Central memory CD8-positive, alpha-beta T cell (primary cell): ENCODE data around the gene CMTR1.
A peak's percentile ranks its signal among the peaks of the same experiment; 100 is the strongest.

ENCODE experiments used
- ATAC-seq: fragments of 150-1000 bp; cut with Tn5 transposase; replicated peaks from 2 replicates; pipeline ENCODE4 v1.10.0; 2022; ENCODE audit warnings: mild to moderate bottlenecking, moderate FRiP score, moderate number of reproducible peaks; ENCODE audit not compliant: poor library complexity, severe bottlenecking; ENCODE audit errors: extremely low read depth
- DNase-seq, 2 donors: peaks; one replicate each; pipeline ENCODE4 v3.0.0; 2021; ENCODE audit warnings: low spot score in 2 of 2
- H3K27ac Mint-ChIP-seq: one replicate; pipeline ENCODE4 v1.8.0; 2022; ENCODE audit warnings: low read depth, mild to moderate bottlenecking, moderate library complexity, mixed read lengths
- H3K27me3 Mint-ChIP-seq: one replicate; pipeline ENCODE4 v1.8.0; 2022; ENCODE audit warnings: mixed read lengths
- H3K36me3 Mint-ChIP-seq: one replicate; pipeline ENCODE4 v1.8.0; 2022; ENCODE audit warnings: mild to moderate bottlenecking, moderate library complexity, mixed read lengths; ENCODE audit not compliant: insufficient read depth
- H3K4me1 Mint-ChIP-seq: one replicate; pipeline ENCODE4 v1.8.0; 2022; ENCODE audit warnings: mixed read lengths
- H3K4me3 Mint-ChIP-seq: one replicate; pipeline ENCODE4 v1.8.0; 2022; ENCODE audit warnings: mild to moderate bottlenecking, moderate library complexity, mixed read lengths
- H3K9me3 Mint-ChIP-seq: one replicate; pipeline ENCODE4 v1.8.0; 2022; ENCODE audit warnings: mixed read lengths

Gene CMTR1

DNA sequence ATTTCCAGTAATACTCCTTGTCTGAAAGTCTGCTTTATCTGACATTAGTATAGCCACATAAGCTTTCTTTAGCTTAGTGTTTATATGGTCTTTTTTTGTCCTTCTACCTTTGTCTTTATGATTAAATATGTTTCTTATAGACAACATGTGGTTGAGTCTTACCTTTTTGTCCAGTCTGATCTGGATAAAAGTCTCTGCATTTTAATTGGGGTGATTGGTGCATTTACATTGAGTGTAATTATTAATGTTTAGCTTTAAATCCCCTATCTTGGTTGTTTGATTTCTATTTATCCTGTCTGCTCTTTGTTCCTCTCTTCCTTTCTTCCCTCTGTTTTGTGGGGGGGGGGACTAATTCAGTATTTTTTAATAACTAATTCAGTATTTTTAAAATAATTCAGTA, 34.7 kb downstream of the CMTR1 start:
- H3K27me3 Mint-ChIP-seq = no peaks in the 10 kb centered on the region
- no peak overlapping the region for H3K27ac Mint-ChIP-seq
- H3K4me3 Mint-ChIP-seq = no peak overlapping the region
- peaks cover 10% of the 10 kb centered on the region for H3K4me1 Mint-ChIP-seq
- ATAC-seq (no peak), DNase-seq (no peak)
- peaks cover 30% of the 10 kb centered on the region for H3K36me3 Mint-ChIP-seq
- no peaks in the 10 kb centered on the region for H3K9me3 Mint-ChIP-seq

- no peaks in the 10 kb centered on the region for H3K9me3 Mint-ChIP-seq
- H3K27ac Mint-ChIP-seq = no peak overlapping the region
- peaks cover 39% of the 10 kb centered on the region for H3K36me3 Mint-ChIP-seq
- H3K27me3 Mint-ChIP-seq = no peaks in the 10 kb centered on the region
- H3K4me3 Mint-ChIP-seq = no peak overlapping the region
- ATAC-seq (no peak), DNase-seq (no peak)
- peaks cover 6% of the 10 kb centered on the region for H3K4me1 Mint-ChIP-seq
Observed at GRCh38 chr6:37473364-37474095, 40.5 kb downstream of the CMTR1 start.

DNA sequence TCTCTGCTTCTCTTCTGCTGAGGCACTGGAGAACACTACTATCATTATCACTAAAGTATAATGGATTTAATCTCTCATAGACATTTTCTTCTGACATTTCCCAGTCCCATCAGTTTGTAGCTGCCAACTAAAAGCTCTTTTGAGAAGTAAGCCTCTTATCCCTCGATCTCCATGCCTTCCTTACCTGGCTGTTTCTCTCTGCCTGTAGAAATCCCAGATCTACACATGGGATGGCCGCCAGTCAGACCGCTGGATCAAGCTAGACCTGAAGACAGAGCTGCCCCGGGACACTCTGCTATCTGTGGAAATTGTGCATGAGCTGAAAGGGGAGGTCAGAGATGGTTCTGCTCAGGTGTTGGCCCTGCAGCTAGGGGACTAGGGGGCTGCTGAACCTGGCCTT, 41.3 kb downstream of the CMTR1 start:
- no peaks in the 10 kb centered on the region for H3K9me3 Mint-ChIP-seq
- H3K27ac Mint-ChIP-seq = no peak overlapping the region
- peaks cover 6% of the 10 kb centered on the region for H3K4me1 Mint-ChIP-seq
- ATAC-seq (no peak), DNase-seq (no peak)
- no peaks in the 10 kb centered on the region for H3K27me3 Mint-ChIP-seq
- H3K36me3 Mint-ChIP-seq = peaks cover 39% of the 10 kb centered on the region
- no peak overlapping the region for H3K4me3 Mint-ChIP-seq

DNA sequence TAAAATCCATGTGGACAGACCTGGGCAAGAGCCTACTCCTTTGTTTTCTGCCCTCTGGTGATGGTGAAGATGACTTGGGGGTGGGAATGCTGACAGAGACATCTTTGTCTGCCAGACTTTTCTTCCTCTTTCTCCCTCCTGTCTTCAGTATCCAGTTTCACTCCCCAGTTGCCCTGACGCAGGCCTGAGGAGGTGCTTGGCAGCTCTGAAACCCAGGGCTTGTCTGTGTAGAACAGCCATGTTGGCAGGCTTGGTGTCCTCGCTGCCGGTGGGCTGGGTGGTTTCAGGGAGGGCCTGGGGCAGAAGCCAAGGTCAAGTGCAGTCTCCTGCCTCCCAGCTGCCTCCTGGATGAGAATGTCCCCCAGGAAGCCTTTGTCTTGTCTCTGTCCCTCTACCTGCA, 44.2 kb downstream of the CMTR1 start:
- Mint-ChIP-seq H3K4me3 (no peak overlapping the region), H3K27ac (peak overlapping the region; percentile 17), H3K9me3 (no peaks in the 10 kb centered on the region), H3K27me3 (no peaks in the 10 kb centered on the region), H3K4me1 (no peaks in the 10 kb centered on the region), H3K36me3 (peaks cover 32% of the 10 kb centered on the region)
- no peak for ATAC-seq
- no peak for DNase-seq

- ATAC-seq = no peak
- H3K36me3 Mint-ChIP-seq = peaks cover 38% of the 10 kb centered on the region
- DNase-seq = no peak
- no peaks in the 10 kb centered on the region for H3K27me3 Mint-ChIP-seq
- peak overlapping the region; percentile 17 for H3K27ac Mint-ChIP-seq
- peaks cover 4% of the 10 kb centered on the region for H3K4me1 Mint-ChIP-seq
- no peak overlapping the region for H3K4me3 Mint-ChIP-seq
- H3K9me3 Mint-ChIP-seq = no peaks in the 10 kb centered on the region
Observed at GRCh38 chr6:37477656-37478435, 44.8 kb downstream of the CMTR1 start.

GRCh38 chr6:37478827-37479226, 45.8 kb downstream of the CMTR1 start:
- peaks cover 37% of the 10 kb centered on the region for H3K36me3 Mint-ChIP-seq

DNA sequence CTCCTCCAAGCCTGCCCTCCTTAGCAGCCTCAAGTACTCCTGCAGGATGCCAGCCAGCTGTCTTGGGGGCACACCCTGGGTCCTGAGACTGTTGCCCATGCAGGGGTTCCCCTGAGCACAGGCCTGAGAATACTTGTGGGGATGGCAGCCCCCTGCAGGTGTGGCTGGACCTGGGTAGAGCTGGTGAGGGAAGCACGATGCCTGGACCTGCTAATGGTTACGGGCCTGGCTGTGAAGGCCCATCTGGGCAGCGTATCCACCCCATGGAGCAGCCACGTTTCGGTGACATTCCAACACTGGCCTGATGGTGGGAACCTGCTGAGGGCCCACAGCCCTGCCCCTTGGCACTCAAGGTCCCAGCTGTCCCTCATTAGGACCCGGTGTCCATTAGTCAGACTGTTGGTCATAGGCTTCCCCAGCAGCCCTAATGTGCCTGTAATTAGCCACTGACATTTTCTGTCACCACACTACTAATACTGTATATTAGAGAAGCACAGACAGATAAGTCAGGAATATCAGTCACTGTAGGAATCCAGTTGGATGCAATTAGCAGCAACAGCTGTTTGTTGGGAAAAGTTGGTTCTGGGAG, 46.3 kb downstream of the CMTR1 start:
- Mint-ChIP-seq H3K27ac (no peak overlapping the region), H3K4me3 (no peak overlapping the region), H3K4me1 (peaks cover 6% of the 10 kb centered on the region), H3K27me3 (no peaks in the 10 kb centered on the region), H3K9me3 (no peaks in the 10 kb centered on the region), H3K36me3 (peaks cover 36% of the 10 kb centered on the region)
- ATAC-seq (no peak), DNase-seq (no peak)

More at GRCh38 chr6:37478827-37479226, 45.8 kb downstream of the CMTR1 start:
- Mint-ChIP-seq H3K4me1 (peaks cover 6% of the 10 kb centered on the region), H3K27me3 (no peaks in the 10 kb centered on the region), H3K27ac (no peak overlapping the region), H3K9me3 (no peaks in the 10 kb centered on the region), H3K4me3 (no peak overlapping the region)
- DNase-seq (no peak), ATAC-seq (no peak)

DNA sequence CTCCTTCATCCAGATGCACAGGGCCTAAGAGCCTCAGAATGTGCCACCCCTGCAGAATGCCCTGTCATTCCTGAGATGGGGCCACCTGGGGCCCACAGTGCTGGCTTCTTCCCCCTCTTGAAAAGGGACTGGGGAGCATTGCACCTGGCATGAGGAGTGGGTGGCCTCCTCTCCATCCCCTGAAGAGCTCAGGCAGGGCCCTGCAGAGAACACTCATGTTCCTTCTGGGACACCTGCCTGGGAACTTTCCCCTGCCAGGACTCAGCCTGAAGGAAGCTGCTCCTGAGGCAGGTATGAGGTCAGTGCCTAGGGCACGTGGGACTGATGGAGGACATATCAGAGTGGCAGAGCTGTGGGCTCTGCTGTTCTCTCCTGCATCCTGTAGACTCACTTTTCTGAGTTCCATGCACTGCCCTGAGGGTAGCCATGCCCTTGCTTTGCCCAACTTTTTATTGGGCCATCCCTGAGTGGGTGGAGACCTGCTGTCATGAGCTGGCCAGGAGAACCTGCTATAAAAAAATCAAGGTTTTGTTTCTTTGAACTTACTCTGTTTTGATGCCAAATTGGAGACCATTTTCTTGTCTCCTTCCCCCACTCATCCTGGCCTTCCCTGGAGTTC, 47.2 kb downstream of the CMTR1 start:
- Mint-ChIP-seq H3K36me3 (peaks cover 31% of the 10 kb centered on the region), H3K27me3 (no peaks in the 10 kb centered on the region), H3K4me1 (peaks cover 6% of the 10 kb centered on the region), H3K9me3 (no peaks in the 10 kb centered on the region), H3K27ac (no peak overlapping the region), H3K4me3 (no peak overlapping the region)
- ATAC-seq (no peak), DNase-seq (no peak)

DNA sequence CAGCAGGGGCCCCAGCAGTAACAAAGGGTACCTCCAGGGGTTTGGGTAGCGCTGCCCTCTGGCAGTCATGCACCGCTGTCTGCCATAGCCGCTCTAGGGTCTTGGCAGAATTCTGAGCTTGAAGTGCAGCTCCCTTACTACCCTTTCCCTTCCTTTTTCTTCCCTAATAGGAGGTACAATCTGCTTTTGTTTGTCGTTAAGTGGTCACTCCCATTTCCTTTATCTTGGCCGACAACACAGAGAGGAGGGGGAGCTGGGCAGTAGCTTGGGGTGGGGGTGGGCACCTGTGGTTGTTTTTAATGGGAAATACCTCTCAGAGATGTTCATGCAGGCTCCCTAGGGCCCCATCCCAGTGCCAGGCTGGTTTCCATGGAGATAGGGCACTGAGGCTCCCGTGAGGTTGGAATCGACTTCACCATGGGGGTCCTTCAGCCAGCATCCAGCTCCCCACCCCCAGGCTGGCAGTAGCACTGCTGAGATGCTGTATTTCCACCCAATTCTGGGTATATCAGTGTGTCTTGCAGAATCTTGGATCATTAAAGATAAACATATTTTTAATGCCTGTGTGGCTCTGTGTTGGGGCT, 48.0 kb downstream of the CMTR1 start:
- no peak overlapping the region for H3K27ac Mint-ChIP-seq
- ATAC-seq (no peak), DNase-seq (no peak)
- H3K36me3 Mint-ChIP-seq = peaks cover 27% of the 10 kb centered on the region
- H3K4me1 Mint-ChIP-seq = peaks cover 12% of the 10 kb centered on the region
- no peak overlapping the region for H3K4me3 Mint-ChIP-seq
- H3K9me3 Mint-ChIP-seq = no peaks in the 10 kb centered on the region
- H3K27me3 Mint-ChIP-seq = no peaks in the 10 kb centered on the region

- Mint-ChIP-seq H3K27ac (peak overlapping the region; percentile 39), H3K4me3 (no peak overlapping the region), H3K9me3 (no peaks in the 10 kb centered on the region), H3K36me3 (peaks cover 24% of the 10 kb centered on the region), H3K4me1 (peaks cover 17% of the 10 kb centered on the region), H3K27me3 (no peaks in the 10 kb centered on the region)
- no peak for ATAC-seq
- no peak for DNase-seq
Observed at GRCh38 chr6:37481711-37482605, 48.9 kb downstream of the CMTR1 start.

DNA sequence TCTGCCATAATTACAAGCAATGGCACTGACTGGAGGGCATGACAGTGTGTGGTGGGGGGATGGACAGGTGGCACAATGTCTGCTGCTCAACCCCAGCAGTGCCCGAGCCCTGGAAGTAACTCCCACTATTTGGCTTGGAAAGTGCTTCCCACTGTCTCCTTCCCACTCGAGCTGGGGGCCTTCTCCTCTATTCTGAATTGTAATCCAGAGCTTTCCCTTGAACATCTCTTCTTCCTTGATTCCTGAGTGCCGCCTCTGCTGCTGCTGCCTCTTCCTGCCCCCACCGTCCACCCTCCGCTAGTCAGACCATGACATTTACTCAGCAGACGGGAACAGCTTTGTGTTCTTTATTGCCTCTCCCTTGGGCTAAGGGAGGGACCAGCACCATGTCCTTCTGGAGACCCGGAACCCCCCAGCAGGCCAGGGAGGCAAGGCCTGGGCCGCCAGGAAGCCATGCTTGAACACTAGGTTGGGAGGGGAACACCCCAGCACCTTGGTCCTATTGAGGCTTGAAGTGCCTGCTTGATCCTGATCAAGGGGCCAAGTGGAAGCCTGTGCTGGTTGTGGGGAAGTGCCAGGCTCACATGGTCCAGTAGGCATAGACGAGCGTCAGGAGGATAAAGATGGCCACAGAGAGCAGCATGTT, 49.7 kb downstream of the CMTR1 start:
- no peaks in the 10 kb centered on the region for H3K9me3 Mint-ChIP-seq
- H3K27ac Mint-ChIP-seq = peak overlapping the region; percentile 39
- peaks cover 24% of the 10 kb centered on the region for H3K36me3 Mint-ChIP-seq
- peaks cover 18% of the 10 kb centered on the region for H3K4me1 Mint-ChIP-seq
- ATAC-seq (no peak), DNase-seq (no peak)
- no peak overlapping the region for H3K4me3 Mint-ChIP-seq
- no peaks in the 10 kb centered on the region for H3K27me3 Mint-ChIP-seq
